Lower lobe of right lung (tissue), 2 donors: ENCODE data around the gene PLD4. TPM values are rescaled to one million over a fixed set of nuclear protein-coding genes. Genes with fewer than 3 reads are reported as not detected.
A peak's percentile ranks its signal among the peaks of the same experiment; 100 is the strongest.

Experiments
- ATAC-seq, 2 donors: fragments of 200-7000 bp; cut with Tn5 transposase; one replicate each; pipeline ENCODE4 v1.9.1; 2020 to 2022; ENCODE audit warnings: mild to moderate bottlenecking in 2 of 2, moderate library complexity in 2 of 2
- DNase-seq: peaks from one replicate; pipeline ENCODE4 v3.0.0-alpha.2; 2020
- H3K27ac ChIP-seq: fragments of 200-600 bp; one replicate; pipeline ENCODE4 v1.8.0; 2022
- H3K27me3 ChIP-seq: fragments of 200-600 bp; one replicate; pipeline ENCODE4 v1.8.0; 2022; ENCODE audit warnings: low read depth
- H3K36me3 ChIP-seq: fragments of 200-600 bp; one replicate; pipeline ENCODE4 v1.8.0; 2022; ENCODE audit warnings: mild to moderate bottlenecking
- H3K4me1 ChIP-seq: fragments of 200-600 bp; one replicate; pipeline ENCODE4 v1.8.0; 2022
- H3K4me3 ChIP-seq: fragments of 200-600 bp; one replicate; pipeline ENCODE4 v1.8.0; 2022; ENCODE audit warnings: mild to moderate bottlenecking
- H3K9me3 ChIP-seq: fragments of 200-600 bp; one replicate; pipeline ENCODE4 v1.8.0; 2022
- intact Hi-C: fragments of 100-400 bp; cut with DNase I; formaldehyde crosslinking; loops from one replicate; pipeline ENCODE4 v1.11.0; 2022
- total RNA-seq: library from RNA; stranded (reverse); fragmentation: NEBNext Ultra II Directional; extraction: Animal tissue kit (Norgen Biotek cat#: 25700); gene quantifications from one replicate; pipeline ENCODE4 v1.2.1, GENCODE V29; 2021
- TF ChIP-seq, protein P1 (sequence below): fragments of 200-600 bp; IDR thresholded peaks from one replicate; pipeline ENCODE4 v1.8.0; 2022; ENCODE audit warnings: antibody characterized with exemption, mild to moderate bottlenecking
- donor health status: DM: no; HTN: yes; CAD: no; lungs with severe emphysema.

PLD4 gene
- total RNA-seq, 1 donor from 2014 or later = 1.2 TPM

GRCh38 chr14:104892531-104893434 lies 31.9 kb upstream of the PLD4 start:
- H3K4me3 ChIP-seq = no peak overlapping the region
- intact Hi-C loops = no loop called here
- ATAC-seq = no peak
- DNase-seq = no peak
- peaks cover 17% of the 10 kb centered on the region for H3K36me3 ChIP-seq
- TF ChIP-seq, protein P1, sequence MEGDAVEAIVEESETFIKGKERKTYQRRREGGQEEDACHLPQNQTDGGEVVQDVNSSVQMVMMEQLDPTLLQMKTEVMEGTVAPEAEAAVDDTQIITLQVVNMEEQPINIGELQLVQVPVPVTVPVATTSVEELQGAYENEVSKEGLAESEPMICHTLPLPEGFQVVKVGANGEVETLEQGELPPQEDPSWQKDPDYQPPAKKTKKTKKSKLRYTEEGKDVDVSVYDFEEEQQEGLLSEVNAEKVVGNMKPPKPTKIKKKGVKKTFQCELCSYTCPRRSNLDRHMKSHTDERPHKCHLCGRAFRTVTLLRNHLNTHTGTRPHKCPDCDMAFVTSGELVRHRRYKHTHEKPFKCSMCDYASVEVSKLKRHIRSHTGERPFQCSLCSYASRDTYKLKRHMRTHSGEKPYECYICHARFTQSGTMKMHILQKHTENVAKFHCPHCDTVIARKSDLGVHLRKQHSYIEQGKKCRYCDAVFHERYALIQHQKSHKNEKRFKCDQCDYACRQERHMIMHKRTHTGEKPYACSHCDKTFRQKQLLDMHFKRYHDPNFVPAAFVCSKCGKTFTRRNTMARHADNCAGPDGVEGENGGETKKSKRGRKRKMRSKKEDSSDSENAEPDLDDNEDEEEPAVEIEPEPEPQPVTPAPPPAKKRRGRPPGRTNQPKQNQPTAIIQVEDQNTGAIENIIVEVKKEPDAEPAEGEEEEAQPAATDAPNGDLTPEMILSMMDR = no peak
- H3K4me1 ChIP-seq = peaks cover 18% of the 10 kb centered on the region
- H3K27ac ChIP-seq = no peak overlapping the region
- no peaks in the 10 kb centered on the region for H3K27me3 ChIP-seq
- H3K9me3 ChIP-seq = no peaks in the 10 kb centered on the region

DNA sequence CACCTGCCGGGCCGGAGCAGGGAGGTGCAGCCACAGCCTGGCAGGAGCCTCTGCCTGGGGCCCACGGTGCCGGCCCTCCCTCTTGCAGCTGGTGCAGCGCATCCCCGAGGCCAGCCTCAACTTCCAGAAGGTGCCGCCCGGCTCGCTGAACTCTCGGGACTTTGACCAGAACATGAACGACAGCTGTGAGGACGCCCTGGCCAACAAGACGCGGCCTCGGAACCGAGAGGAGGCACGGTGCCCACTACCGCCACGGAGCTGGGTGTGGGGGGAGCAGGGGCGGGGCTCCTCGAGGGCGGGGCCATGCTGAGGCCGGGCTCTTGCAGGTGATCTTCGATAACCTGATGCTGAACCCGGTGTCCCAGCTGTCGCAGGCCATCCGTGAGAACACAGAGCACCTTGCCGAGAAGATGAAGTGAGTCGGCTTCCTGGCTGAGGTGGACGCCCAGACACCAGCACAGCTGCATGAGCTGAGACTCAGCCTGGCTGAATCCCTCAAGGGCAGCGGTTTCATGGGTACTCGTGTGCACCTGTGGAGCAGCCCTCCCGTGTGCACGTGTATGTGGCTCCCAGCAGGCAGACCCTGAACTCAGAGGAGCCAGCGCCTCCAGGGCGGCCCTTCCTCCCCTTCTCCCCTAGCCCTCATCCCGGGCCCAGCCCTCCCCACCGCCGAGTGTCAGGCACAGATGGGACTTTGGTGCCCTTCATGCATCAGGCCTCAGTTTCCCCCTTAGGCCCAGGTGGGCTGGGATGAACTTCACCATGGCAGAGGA lies 31.1 kb upstream of the PLD4 start:
- no peak overlapping the region for H3K27ac ChIP-seq
- DNase-seq (peak; percentile 44), ATAC-seq (no peak)
- TF ChIP-seq, protein P1 = no peak
- H3K4me1 ChIP-seq = peaks cover 18% of the 10 kb centered on the region
- intact Hi-C loops = no loop called here
- H3K4me3 ChIP-seq = no peak overlapping the region
- H3K27me3 ChIP-seq = no peaks in the 10 kb centered on the region
- H3K36me3 ChIP-seq = peaks cover 9% of the 10 kb centered on the region
- H3K9me3 ChIP-seq = no peaks in the 10 kb centered on the region

DNA sequence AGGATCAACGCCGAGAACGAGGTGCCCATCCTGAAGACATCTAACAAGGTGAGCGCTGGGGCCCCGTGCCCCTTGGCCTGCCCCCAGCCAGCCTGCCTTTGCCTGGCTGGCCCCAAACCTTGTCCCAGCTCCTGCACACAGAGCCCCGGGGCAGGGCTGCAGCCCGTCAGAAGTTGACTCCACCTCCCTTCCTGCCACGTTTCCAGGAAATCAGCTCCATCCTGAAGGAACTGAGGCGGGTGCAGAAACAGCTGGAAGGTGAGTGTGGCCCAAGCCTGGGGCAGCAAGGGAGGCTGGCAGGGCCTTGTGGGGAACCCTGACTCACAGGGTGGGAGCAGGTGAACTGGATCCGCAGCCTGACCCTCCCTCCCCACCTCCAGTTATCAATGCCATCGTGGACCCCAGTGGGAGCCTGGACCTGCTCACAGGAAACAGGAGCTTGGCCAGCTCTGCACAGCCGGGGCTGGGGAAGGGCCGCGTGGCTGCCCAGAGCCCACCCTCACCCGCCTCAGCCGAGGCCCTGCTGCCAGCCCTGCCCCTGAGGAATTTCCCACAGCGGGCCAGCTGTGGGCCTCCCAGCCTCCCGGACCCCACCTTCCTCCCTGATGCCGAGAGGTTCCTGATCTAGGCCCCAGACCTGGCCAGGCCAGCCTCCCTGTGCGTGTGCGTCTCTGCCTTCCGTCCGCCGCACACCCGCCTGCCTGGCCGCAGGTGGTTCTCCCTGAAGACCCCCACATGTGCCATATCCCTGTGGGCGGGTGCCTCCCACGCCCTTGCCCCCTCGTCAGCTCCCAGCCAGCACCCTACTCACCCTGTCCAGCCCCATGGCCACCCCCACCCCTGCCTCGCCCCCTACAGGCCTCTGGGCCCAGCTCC lies 30.1 kb upstream of the PLD4 start:
- H3K27me3 ChIP-seq = no peaks in the 10 kb centered on the region
- H3K27ac ChIP-seq = no peak overlapping the region
- no peak overlapping the region for H3K4me3 ChIP-seq
- intact Hi-C loops = no loop called here
- TF ChIP-seq, protein P1 = no peak
- no peak for ATAC-seq
- H3K9me3 ChIP-seq = no peaks in the 10 kb centered on the region
- DNase-seq = no peak
- peaks cover 4% of the 10 kb centered on the region for H3K36me3 ChIP-seq
- H3K4me1 ChIP-seq = peaks cover 18% of the 10 kb centered on the region

DNA sequence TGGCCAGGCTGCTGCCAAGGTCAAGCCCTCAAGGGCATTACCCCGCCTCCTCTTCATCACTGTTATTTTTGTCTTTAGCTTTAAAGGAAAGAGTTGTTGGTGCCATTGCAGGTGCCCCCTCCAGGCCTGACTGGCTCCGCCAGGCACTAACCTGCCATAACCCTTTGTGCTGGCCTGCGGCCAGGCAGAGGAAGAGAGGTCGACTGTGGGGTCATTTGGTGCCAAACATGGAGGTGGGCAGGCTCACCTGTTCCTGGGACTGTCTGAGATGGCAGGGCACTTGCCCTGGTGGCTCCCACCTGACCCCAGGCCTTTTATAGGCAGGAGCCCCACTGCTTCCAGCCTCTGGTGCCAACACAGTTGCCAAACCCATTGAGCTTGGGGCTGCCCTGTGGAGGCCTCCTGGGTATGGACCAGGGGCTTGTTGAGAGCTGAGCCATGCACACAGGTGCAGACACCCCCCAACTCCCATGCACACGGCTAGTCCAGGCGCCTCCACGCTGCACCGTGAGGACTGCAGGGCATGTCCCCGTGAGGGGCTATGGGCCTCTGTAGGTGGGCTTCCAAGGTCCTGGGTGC lies 29.4 kb upstream of the PLD4 start:
- Histone ChIP-seq H3K36me3 (peaks cover 4% of the 10 kb centered on the region), H3K4me3 (peak overlapping the region; percentile 39), H3K27ac (no peak overlapping the region), H3K4me1 (peaks cover 18% of the 10 kb centered on the region), H3K27me3 (no peaks in the 10 kb centered on the region), H3K9me3 (no peaks in the 10 kb centered on the region)
- ATAC-seq = peak in 1 of 2 donors; percentile 1
- intact Hi-C loops = no loop called here
- TF ChIP-seq, protein P1 = no peak
- DNase-seq = no peak
